SK-N-SH (cell line): ENCODE results near the gene DOCK4. TPM values are rescaled to one million over a fixed set of nuclear protein-coding genes. Genes with fewer than 3 reads are reported as not detected.

Source experiments
- CTCF ChIA-PET: fragments of 300-600, 350-600 bp; formaldehyde crosslinking; extraction: SDS; loops from one replicate; lab custom pipeline; 2021; lab: Yijun Ruan, JAX
- POLR2A ChIA-PET: fragments of 350-600 bp; sonication (Branson Sonifier 250); formaldehyde crosslinking; extraction: SDS; loops from one replicate; lab custom pipeline; 2020; ENCODE audit warnings: antibody characterized with exemption, inconsistent platforms; lab: Yijun Ruan, JAX
- DNase-seq: peaks from one replicate; pipeline ENCODE4 v3.0.0; 2012
- H2AFZ ChIP-seq: fragments of 200-600 bp; sonication (generic); 2 replicates; pipeline ENCODE4 v1.8.1; 2016; ENCODE audit warnings: antibody characterized with exemption, mild to moderate bottlenecking, low read depth
- H3F3A ChIP-seq: fragments of 200-600 bp; sonication (generic); replicated peaks from 2 replicates; pipeline ENCODE3; 2016; ENCODE audit warnings: antibody characterized with exemption, mild to moderate bottlenecking; ENCODE audit not compliant: insufficient read depth
- H3K27ac ChIP-seq, 2 experiments: fragments of 200-500 bp in 1 of 2; fragments of 200-600 bp in 1 of 2; sonication (Bioruptor generic) in 1 of 2; sonication (generic), shearing (Covaris generic) in 1 of 2; 2 replicates each; pipeline versions ENCODE4 v1.5.1 to v1.6.1; 2014 to 2016; ENCODE audit warnings: low read depth in 2 of 2, inconsistent platforms in 1 of 2, low read length in 1 of 2, mild to moderate bottlenecking in 1 of 2, mixed read lengths in 1 of 2
- H3K27me3 ChIP-seq: fragments of 200-600 bp; sonication (generic), shearing (Covaris generic); 2 replicates; pipeline ENCODE4 v1.6.1; 2016; ENCODE audit warnings: mixed run types; ENCODE audit not compliant: insufficient read depth
- H3K36me3 ChIP-seq, 2 experiments: fragments of 200-500 bp in 1 of 2; fragments of 200-600 bp in 1 of 2; sonication (Bioruptor generic) in 1 of 2; sonication (generic) in 1 of 2; replicated peaks in 1 of 2; 2 replicates each; pipeline versions ENCODE3 to v1.5.1; 2014 to 2016; ENCODE audit warnings: low read length in 1 of 2, mild to moderate bottlenecking in 1 of 2; ENCODE audit not compliant: insufficient read depth in 2 of 2, control insufficient read depth in 1 of 2
- H3K4me1 ChIP-seq, 2 experiments: fragments of 200-500 bp in 1 of 2; fragments of 200-600 bp in 1 of 2; sonication (Bioruptor generic) in 1 of 2; sonication (generic), shearing (Covaris generic) in 1 of 2; 2 replicates each; pipeline versions ENCODE4 v1.5.1 to v1.6.1; 2014 to 2016; ENCODE audit warnings: low read depth in 1 of 2, low read length in 1 of 2, mixed run types in 1 of 2; ENCODE audit not compliant: insufficient read depth in 2 of 2, control insufficient read depth in 1 of 2
- H3K4me2 ChIP-seq: fragments of 200-600 bp; sonication (generic), shearing (Covaris generic); 2 replicates; pipeline ENCODE4 v1.6.1; 2017; ENCODE audit warnings: mixed run types
- H3K4me3 ChIP-seq, 2 experiments: fragments of 200-500 bp in 1 of 2; fragments of 200-600 bp in 1 of 2; sonication (Bioruptor generic) in 1 of 2; sonication (generic), shearing (Covaris generic) in 1 of 2; 2 replicates each; pipeline versions ENCODE4 v1.5.1 to v1.8.1; 2014 to 2016; ENCODE audit warnings: low read depth in 2 of 2, inconsistent platforms in 1 of 2, low read length in 1 of 2, mild to moderate bottlenecking in 1 of 2, mixed read lengths in 1 of 2, moderate library complexity in 1 of 2
- H3K79me2 ChIP-seq: fragments of 200-600 bp; sonication (generic); 2 replicates; pipeline ENCODE4 v1.8.1; 2017; ENCODE audit warnings: mild to moderate bottlenecking; ENCODE audit not compliant: insufficient read depth
- H3K9ac ChIP-seq: fragments of 200-600 bp; sonication (generic); 2 replicates; pipeline ENCODE4 v1.6.1; 2017; ENCODE audit warnings: mixed run types
- H3K9me2 ChIP-seq: fragments of 200-600 bp; sonication (generic); 2 replicates; pipeline ENCODE4 v1.6.1; 2017; ENCODE audit warnings: mixed run types
- H3K9me3 ChIP-seq: fragments of 200-600 bp; sonication (generic); 2 replicates; pipeline ENCODE4 v1.6.1; 2017; ENCODE audit warnings: mixed run types, mild to moderate bottlenecking, moderate library complexity
- H4K20me1 ChIP-seq: fragments of 200-600 bp; sonication (generic); 2 replicates; pipeline ENCODE4 v1.6.1; 2017; ENCODE audit warnings: mild to moderate bottlenecking, mixed run types; ENCODE audit not compliant: insufficient read depth
- CHD2 ChIP-seq: fragments of 150-350 bp; IDR thresholded peaks from 2 replicates; pipeline ENCODE4 v1.6.1; 2018; ENCODE audit warnings: low read length; ENCODE audit not compliant: partially characterized antibody
- GABPA ChIP-seq: IDR thresholded peaks from 2 replicates; pipeline ENCODE4 v1.4.0; 2012; ENCODE audit warnings: low read depth, mild to moderate bottlenecking
- JUND ChIP-seq: IDR thresholded peaks from 2 replicates; pipeline ENCODE4 v1.4.0; 2012
- RFX5 ChIP-seq: IDR thresholded peaks from 2 replicates; pipeline ENCODE4 v1.6.1; 2012; ENCODE audit warnings: mild to moderate bottlenecking, improper control_type of control experiment, low read length
- TEAD4 ChIP-seq: IDR thresholded peaks from 2 replicates; pipeline ENCODE4 v1.4.0; 2012; ENCODE audit warnings: mild to moderate bottlenecking, borderline replicate concordance; ENCODE audit not compliant: insufficient read depth
- polyA plus RNA-seq, 3 experiments: library from polyadenylated mRNA; depleted of rRNA; stranded (reverse); fragments of >200 nt; gene quantifications; 2 replicates each; pipeline ENCODE4 v1.2.3, GENCODE V29; 2012
- TF ChIP-seq, protein P1 (sequence below): fragments of 200-600 bp; sonication (generic); IDR thresholded peaks from 2 replicates; pipeline ENCODE4 v1.6.1; 2017; ENCODE audit warnings: antibody characterized with exemption, mild to moderate bottlenecking, moderate library complexity
- TF ChIP-seq, protein P2 (sequence below): IDR thresholded peaks from 2 replicates; pipeline ENCODE4 v1.4.0; 2012; ENCODE audit warnings: low read depth
- TF ChIP-seq, protein P3 (sequence below): IDR thresholded peaks from 2 replicates; pipeline ENCODE4; 2012
- TF ChIP-seq, protein P4 (sequence below): fragments of 150-350 bp; IDR thresholded peaks from 2 replicates; pipeline ENCODE4 v1.6.1; 2017; ENCODE audit warnings: antibody characterized with exemption, low read length, low read depth, borderline replicate concordance
- TF ChIP-seq, protein P5 (sequence below): IDR thresholded peaks from 2 replicates; pipeline ENCODE4 v1.6.1; 2012; ENCODE audit warnings: mild to moderate bottlenecking, low read depth, low read length, moderate library complexity
- TF ChIP-seq, protein P6 (sequence below): IDR thresholded peaks from 2 replicates; pipeline ENCODE4 v1.4.0; 2012; ENCODE audit warnings: low read depth, borderline replicate concordance

The DOCK4 gene
- polyA plus RNA-seq, 1 of the 3 experiments (the other 2 are of a cell fraction) = 8.5 TPM

DNA sequence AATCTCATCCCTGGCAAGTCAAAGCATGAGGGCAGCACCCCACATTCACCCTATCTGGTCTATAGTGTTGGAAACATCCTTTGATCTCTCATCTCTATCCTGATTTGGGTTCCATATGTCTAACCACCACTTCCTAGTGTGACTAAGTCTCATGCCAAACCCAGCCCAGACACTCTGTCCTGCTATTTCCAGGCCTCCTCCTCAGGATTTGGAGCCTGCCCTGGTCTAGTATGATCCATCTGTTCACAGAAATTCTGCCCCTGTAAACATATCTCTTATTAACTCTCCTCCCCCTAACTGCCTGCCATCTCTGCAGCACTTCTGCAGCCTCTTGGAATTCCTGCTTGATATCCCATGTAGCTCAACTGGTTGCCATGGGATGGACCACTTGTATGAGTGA, 323.0 kb downstream of the DOCK4 start:
- no peak overlapping the region for H2AFZ ChIP-seq
- DNase-seq = no peak
- no peak overlapping the region for H3K4me2 ChIP-seq
- H4K20me1 ChIP-seq = no peaks in the 10 kb centered on the region
- POLR2A ChIA-PET = no interaction called here
- H3K9me2 ChIP-seq = no peaks in the 10 kb centered on the region
- no peak overlapping the region for H3K9ac ChIP-seq
- H3K36me3 ChIP-seq = peaks cover 0 to 4% of the 10 kb centered on the region in 2 experiments
- H3K4me1 ChIP-seq = peaks cover 0 to 5% of the 10 kb centered on the region in 2 experiments; a peak in 2 of 4 replicates
- CTCF ChIA-PET = interaction anchor here (1.3 to 2.2 kb wide), 3 partner anchors 10 to 484 kb away, joined by 3 to 7 read pairs (median 7); no protein-coding TSS in a partner anchor
- no peak overlapping the region for H3K4me3 ChIP-seq
- H3K9me3 ChIP-seq = no peaks in the 10 kb centered on the region
- no peak for TF ChIP-seq TEAD4
- TF ChIP-seq, protein P1, sequence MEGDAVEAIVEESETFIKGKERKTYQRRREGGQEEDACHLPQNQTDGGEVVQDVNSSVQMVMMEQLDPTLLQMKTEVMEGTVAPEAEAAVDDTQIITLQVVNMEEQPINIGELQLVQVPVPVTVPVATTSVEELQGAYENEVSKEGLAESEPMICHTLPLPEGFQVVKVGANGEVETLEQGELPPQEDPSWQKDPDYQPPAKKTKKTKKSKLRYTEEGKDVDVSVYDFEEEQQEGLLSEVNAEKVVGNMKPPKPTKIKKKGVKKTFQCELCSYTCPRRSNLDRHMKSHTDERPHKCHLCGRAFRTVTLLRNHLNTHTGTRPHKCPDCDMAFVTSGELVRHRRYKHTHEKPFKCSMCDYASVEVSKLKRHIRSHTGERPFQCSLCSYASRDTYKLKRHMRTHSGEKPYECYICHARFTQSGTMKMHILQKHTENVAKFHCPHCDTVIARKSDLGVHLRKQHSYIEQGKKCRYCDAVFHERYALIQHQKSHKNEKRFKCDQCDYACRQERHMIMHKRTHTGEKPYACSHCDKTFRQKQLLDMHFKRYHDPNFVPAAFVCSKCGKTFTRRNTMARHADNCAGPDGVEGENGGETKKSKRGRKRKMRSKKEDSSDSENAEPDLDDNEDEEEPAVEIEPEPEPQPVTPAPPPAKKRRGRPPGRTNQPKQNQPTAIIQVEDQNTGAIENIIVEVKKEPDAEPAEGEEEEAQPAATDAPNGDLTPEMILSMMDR = no peak
- TF ChIP-seq, protein P2, sequence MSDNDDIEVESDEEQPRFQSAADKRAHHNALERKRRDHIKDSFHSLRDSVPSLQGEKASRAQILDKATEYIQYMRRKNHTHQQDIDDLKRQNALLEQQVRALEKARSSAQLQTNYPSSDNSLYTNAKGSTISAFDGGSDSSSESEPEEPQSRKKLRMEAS = no peak
- TF ChIP-seq, protein P3, sequence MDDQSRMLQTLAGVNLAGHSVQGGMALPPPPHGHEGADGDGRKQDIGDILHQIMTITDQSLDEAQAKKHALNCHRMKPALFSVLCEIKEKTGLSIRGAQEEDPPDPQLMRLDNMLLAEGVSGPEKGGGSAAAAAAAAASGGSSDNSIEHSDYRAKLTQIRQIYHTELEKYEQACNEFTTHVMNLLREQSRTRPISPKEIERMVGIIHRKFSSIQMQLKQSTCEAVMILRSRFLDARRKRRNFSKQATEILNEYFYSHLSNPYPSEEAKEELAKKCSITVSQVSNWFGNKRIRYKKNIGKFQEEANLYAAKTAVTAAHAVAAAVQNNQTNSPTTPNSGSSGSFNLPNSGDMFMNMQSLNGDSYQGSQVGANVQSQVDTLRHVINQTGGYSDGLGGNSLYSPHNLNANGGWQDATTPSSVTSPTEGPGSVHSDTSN = no peak
- TF ChIP-seq CHD2 = no peak
- TF ChIP-seq RFX5 = no peak
- TF ChIP-seq, protein P4, sequence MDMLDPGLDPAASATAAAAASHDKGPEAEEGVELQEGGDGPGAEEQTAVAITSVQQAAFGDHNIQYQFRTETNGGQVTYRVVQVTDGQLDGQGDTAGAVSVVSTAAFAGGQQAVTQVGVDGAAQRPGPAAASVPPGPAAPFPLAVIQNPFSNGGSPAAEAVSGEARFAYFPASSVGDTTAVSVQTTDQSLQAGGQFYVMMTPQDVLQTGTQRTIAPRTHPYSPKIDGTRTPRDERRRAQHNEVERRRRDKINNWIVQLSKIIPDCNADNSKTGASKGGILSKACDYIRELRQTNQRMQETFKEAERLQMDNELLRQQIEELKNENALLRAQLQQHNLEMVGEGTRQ = no peak
- TF ChIP-seq GABPA = no peak
- no peak for TF ChIP-seq JUND
- TF ChIP-seq, protein P5, sequence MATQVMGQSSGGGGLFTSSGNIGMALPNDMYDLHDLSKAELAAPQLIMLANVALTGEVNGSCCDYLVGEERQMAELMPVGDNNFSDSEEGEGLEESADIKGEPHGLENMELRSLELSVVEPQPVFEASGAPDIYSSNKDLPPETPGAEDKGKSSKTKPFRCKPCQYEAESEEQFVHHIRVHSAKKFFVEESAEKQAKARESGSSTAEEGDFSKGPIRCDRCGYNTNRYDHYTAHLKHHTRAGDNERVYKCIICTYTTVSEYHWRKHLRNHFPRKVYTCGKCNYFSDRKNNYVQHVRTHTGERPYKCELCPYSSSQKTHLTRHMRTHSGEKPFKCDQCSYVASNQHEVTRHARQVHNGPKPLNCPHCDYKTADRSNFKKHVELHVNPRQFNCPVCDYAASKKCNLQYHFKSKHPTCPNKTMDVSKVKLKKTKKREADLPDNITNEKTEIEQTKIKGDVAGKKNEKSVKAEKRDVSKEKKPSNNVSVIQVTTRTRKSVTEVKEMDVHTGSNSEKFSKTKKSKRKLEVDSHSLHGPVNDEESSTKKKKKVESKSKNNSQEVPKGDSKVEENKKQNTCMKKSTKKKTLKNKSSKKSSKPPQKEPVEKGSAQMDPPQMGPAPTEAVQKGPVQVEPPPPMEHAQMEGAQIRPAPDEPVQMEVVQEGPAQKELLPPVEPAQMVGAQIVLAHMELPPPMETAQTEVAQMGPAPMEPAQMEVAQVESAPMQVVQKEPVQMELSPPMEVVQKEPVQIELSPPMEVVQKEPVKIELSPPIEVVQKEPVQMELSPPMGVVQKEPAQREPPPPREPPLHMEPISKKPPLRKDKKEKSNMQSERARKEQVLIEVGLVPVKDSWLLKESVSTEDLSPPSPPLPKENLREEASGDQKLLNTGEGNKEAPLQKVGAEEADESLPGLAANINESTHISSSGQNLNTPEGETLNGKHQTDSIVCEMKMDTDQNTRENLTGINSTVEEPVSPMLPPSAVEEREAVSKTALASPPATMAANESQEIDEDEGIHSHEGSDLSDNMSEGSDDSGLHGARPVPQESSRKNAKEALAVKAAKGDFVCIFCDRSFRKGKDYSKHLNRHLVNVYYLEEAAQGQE = no peak
- TF ChIP-seq, protein P6, sequence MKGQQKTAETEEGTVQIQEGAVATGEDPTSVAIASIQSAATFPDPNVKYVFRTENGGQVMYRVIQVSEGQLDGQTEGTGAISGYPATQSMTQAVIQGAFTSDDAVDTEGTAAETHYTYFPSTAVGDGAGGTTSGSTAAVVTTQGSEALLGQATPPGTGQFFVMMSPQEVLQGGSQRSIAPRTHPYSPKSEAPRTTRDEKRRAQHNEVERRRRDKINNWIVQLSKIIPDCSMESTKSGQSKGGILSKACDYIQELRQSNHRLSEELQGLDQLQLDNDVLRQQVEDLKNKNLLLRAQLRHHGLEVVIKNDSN = no peak
- no peaks in the 10 kb centered on the region for H3K27me3 ChIP-seq
- no peaks in the 10 kb centered on the region for H3F3A ChIP-seq
- no peaks in the 10 kb centered on the region for H3K79me2 ChIP-seq
- no peak overlapping the region for H3K27ac ChIP-seq
